GM21447 (cell line): Measurements from ENCODE around the gene B3GAT1.

ENCODE experiments used
- ATAC-seq: cut with Tn5 transposase; IDR thresholded peaks from one replicate; pipeline ENCODE4 v1.9.1; 2021; ENCODE audit not compliant: unreplicated experiment

The B3GAT1 gene

DNA sequence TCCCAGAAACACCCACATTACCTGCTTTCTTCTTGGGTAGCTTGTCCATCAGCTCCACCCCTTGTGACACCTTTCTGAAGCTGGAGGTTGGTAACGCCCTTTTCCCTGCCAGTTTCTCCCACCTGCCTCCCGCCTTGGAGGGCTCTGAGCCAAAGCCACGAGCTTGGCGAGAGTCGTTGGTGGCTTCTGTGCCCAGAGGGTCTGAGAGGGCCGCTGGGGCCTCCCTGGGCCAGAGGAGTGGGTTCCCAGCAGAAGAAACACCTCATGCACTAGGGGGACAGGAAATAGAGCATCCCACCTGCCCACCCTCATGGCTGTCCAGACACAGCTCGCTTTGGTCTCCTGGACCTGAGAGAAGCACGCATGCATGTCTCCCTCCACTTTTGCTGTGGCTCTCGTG lies 37.9 kb downstream of the B3GAT1 start:
- no peak for ATAC-seq

- ATAC-seq, result no peak
Observed at GRCh38 chr11:134373591-134374052, 38.4 kb downstream of the B3GAT1 start.

DNA sequence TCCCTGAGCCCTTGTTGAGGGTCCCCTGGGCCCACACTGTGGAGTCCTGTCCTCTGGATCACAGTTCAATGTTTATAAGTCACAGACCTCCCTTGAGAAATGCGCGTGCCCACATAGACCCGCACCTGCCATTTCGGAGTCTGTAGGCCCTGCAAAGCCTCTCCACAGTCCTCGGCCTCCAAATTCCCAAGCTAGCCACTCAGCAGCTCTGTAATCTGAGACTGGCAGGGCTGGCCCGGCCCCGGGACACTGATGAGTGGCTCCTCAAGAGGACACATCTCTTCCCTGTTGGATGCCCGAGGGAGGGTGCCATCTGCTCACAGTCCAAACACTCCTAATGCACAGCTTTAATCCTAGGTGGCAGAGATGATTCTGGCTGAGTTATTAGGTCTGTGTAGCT lies 39.1 kb downstream of the B3GAT1 start:
- ATAC-seq, result no peak

DNA sequence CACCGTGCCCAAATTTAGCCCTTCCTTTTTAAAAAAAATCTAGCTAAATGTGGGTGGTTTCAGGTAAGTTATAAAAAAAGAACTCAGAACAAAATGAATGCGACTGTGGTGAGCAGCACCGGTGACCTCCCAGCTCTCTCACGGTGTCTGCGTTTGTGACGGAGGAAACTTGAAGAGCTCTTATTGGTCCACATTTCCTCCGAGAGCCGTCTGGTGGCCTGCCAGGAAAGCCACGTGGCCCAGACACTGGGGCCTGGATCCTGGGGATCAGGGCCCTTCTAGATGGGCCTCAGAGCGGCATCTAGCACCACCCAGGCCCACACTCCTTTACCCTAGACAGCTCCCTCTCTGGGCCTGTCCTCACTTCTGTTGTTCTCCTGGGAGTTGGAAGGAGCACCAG lies 39.5 kb downstream of the B3GAT1 start:
- ATAC-seq, result no peak

DNA sequence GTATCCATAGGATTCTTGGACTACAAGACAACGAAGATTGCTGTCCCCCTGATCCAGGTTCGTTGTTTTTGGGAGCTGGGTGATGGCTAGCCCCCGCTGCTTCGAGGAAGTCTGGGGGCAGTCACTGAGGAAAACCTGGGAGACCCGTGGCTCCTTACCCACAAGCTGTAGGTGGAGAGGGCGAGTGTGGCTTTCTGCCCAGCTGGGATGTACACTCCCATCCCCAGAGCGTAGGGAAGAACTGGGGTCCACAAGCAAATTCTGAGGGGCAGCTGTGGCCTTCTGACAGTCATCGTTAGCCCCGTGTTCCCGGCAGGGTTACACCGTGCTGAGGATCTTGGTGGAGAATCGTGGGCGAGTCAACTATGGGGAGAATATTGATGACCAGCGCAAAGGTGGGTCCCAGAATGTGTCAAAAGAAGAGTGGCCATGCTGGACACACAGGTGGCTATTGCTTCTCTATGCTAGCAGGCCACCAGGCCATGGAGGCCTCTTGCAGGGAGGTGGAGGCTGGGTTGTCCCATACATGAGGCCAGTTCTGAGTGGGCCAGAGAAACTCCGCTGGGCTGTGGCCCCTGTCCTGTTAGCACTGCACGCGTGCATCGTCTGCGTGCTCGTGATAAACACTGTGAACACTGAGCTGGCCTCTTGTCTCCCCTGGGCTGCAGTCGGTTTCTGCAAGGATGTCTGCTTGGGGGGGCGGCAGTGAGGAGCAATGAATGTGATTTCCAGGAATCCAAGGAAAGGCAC lies 40.4 kb downstream of the B3GAT1 start:
- no peak for ATAC-seq

DNA sequence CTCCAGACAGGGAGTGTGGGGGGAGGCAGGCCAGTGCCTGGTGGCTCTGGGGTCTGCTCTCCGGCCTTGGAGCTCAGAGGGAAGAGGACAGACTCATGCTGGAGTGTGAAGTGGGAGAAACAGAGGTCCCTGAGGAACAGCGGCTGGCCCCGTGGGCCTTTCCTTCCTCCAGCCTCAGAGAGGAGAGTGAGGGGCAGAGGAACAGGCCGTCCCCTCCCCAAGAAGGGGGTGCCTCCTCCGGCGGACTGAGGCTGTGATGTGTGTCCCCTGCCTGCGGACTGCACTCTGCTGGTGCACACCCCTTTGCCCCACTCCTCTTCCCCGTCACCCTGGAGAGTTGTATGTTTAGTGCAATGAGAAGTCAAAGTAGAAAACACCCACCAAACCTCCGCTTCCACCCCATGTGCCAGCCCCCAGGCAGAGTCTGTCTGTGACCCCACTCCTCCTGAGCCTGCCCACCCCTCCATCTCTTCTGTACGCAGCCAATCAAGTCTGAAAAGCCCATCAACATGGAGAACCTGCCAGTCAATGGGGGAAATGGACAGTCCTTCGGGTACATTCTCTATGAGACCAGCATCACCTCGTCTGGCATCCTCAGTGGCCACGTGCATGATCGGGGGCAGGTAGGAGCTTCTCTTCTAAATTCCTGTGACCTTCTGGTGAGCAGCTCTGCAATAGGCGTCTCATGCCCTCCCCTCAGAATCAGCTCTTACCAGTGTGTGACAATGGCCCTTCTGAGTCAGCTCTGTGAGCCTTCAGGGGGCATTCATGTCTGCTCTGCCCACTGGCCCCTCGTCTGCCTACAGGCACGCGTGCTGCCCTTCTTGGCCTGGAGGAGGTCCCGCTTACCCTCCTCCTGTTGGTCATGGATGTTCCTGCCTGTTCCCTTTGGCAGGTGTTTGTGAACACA lies 41.3 kb downstream of the B3GAT1 start:
- no peak for ATAC-seq

DNA sequence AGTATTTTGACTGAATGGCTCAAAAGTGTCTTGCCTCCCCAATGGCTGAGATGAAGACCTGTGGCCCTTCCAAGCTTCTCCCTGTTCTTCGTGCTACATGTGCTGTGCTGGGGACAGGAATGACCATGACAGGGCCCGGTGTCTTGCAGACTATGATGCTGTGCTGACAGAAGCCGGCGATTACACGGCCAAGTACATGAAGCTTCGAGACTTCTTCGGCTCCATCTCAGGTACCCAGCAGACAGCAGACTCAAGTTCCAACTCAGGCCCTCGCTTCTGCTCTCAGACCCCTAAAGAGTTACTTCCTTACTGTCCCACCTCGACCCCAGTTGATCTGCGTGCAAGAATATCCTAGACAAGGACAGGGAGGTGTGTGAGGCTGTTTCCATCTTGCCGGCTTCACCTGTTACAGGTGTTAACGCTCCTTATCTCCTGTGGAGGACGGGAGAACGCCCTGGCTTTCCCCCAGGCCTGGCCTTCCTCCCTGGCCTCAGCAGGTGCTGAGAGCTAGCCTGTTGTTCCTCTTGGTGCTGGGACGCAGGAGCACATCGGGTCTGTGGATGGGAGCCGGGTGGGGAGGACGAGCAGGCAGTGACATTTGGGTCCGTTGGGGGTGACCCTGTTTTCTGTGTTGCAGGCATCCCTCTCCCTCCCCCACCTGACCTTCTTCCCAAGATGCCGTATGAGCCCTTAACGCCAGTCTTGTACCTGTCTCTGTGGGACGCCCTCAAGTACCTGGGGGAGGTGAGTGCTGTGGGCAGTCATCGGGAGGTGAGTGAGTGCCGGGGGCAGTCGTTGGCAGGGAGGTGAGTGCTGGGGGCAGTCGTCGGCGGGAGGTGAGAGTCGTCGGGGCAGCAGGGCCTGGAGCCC lies 42.2 kb downstream of the B3GAT1 start:
- no peak for ATAC-seq

DNA sequence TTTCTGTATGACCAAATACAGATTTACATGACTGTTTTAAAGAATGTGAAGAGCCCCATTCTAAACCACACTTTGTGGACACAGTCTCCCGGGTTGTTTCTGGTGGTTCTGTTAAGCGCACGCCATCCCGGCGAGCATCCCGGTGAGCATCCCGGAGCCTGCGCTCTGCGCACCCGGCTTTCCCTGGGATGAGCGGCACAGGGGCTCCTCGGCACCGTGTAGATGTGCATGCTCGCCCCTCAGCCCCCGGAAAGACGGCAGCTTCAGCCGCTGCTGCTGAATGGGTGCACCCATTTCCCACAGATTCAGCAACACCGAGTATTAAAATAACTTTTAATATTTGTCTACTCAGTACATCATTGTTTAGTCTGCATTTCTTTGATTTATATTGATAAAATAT lies 44.3 kb downstream of the B3GAT1 start:
- no peak for ATAC-seq

GRCh38 chr11:134366254-134366653 lies 45.8 kb downstream of the B3GAT1 start:
- no peak for ATAC-seq

GRCh38 chr11:134365011-134365925 lies 46.8 kb downstream of the B3GAT1 start:
- ATAC-seq, result no peak

GRCh38 chr11:134364261-134364660 lies 47.8 kb downstream of the B3GAT1 start:
- ATAC-seq, result no peak

DNA sequence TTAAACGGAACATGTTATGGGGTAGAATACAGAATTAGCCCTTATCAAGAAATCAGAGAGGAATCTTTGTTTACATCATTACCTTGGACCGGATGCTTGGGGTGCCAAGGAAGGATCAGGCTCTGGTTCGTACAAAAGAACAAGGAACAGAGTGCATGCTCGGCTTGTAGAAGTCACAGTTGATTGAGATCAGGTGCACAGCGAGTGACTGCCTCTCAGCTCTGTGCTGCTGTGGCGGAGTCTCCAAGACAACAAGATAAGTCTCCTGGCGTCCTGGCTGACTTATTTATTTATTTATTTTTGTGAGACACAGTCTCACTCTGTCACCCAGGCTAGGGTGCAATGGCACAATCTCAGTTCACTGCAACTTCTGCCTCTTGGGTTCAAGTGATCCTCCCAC lies 48.5 kb downstream of the B3GAT1 start:
- ATAC-seq, result no peak

DNA sequence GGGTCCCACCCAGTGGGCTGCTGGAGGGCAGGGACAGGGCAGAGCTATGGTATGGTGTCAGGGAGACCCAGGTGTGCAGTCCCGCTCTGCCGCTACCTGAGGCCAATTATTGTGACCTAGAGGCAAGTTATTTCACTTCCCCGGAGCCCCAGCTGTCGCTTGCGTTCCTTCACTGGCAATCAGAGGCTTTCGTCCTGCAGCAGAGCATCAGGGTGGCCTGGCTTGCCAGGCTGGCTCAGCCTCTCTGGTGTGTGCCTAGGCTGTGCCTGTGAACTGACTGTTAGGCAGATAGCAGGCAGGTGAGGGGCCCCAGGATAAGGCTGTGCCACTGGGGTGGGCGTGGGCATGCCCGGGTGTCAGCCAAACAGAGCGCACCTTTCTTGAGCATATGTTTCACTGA lies 48.9 kb downstream of the B3GAT1 start:
- no peak for ATAC-seq

DNA sequence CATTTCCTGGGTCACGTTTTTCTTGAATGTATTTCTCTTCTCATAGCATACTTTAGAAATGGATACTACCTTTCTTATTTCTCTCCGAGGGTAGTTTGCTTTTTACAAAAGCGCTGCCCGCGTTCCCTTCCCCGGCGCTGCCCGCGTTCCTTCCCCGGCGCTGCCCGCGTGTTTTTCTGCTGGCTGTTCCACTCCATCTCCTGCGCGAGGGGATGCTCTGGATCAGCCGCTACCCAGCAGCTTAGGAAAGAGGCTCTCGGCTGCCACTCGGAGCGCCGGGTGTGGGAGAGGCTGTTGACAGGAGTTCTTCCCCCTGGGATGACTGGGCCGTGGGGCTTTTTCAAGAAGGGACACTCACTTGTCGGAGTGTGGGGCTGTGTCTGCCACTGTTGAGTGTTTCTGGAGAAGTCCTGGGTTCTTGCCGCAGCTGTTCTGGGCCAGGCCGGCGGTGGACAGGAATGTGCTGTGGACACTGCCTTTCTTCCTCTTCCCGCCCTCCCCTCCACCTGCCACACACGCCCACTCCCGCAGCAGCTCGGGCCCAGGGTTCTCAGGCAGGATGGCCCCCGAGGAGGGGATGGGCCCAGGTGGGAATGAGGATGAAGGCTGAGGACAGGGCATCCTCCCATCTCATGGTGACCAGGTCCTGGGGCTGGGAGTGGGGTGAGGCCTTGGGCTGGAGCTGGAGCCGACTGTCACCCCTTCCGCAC lies 49.7 kb downstream of the B3GAT1 start:
- no peak for ATAC-seq

- ATAC-seq, result no peak
Observed at GRCh38 chr11:134361661-134362060, 50.4 kb downstream of the B3GAT1 start.

GRCh38 chr11:134360050-134360835 lies 51.8 kb downstream of the B3GAT1 start:
- ATAC-seq, result peak; percentile 75

- ATAC-seq, result no peak
Observed at GRCh38 chr11:134359646-134360045, 52.4 kb downstream of the B3GAT1 start.

DNA sequence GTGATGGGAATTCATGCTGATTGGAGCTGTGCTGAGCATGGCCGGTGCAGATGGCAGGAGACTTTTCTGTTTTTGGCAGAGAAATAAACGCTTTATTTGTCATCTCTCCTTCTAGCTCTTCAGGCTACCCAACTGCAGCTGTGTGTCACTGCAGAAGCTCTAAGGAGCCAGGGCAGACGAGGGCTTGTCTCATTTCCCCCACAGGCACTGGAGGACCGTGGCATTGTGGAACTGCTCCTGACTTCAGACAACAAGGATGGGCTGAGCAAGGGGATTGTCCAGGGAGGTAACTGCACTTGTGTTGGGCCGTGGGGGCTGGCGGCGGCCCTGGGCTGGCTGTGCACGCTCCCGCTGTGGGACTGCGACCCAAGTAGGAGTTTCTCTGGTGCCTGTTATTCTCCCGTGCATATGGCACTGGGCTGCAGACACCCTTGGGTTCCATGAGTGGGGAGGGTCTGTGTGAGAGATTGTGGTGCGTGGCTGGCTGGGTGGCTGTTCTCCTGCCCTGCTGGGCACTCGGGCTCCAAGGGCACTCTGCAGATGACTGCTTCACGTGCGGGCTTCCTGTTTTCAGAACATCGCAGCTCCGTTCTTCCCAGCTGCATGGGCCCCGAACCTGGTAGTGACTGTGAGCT lies 53.1 kb downstream of the B3GAT1 start:
- no peak for ATAC-seq
